Mucosa of descending colon (tissue), 3 donors: Measurements from ENCODE around the gene PSTK. TPM values are rescaled to one million over a fixed set of nuclear protein-coding genes. Genes with fewer than 3 reads are reported as not detected.
A peak's percentile ranks its signal among the peaks of the same experiment; 100 is the strongest.

ENCODE experiments used
- ATAC-seq: fragments of 200-7000 bp; cut with Tn5 transposase; one replicate; pipeline ENCODE4 v1.9.1; 2020; ENCODE audit warnings: mild to moderate bottlenecking, moderate library complexity
- DNase-seq, 3 donors: peaks; one replicate each; pipeline ENCODE4 v3.0.0-alpha.2; 2020
- H3K36me3 ChIP-seq: fragments of 200-600 bp; one replicate; pipeline ENCODE4 v1.8.0; 2021; ENCODE audit warnings: low read depth, mild to moderate bottlenecking
- H3K4me1 ChIP-seq: fragments of 200-600 bp; one replicate; pipeline ENCODE4 v1.8.0; 2021; ENCODE audit warnings: low read depth, mild to moderate bottlenecking
- H3K4me3 ChIP-seq: fragments of 200-600 bp; one replicate; pipeline ENCODE4 v1.8.0; 2021; ENCODE audit warnings: mild to moderate bottlenecking
- H3K9me3 ChIP-seq: fragments of 200-600 bp; one replicate; pipeline ENCODE4 v1.8.0; 2021; ENCODE audit warnings: mild to moderate bottlenecking
- CTCF ChIP-seq: fragments of 200-600 bp; IDR thresholded peaks from one replicate; pipeline ENCODE4 v1.8.0; 2022; ENCODE audit warnings: antibody characterized with exemption, mild to moderate bottlenecking
- intact Hi-C, 2 donors: fragments of 100-400 bp; cut with DNase I in 1 of 2; cut with micrococcal nuclease in 1 of 2; formaldehyde crosslinking; loops; one replicate each; pipeline versions ENCODE4 v1.11.0 to v1.11.1; 2022; cut with DNase I, micrococcal nuclease
- total RNA-seq, 3 donors: library from RNA; stranded (reverse); fragmentation: NEBNext Ultra II Directional in 2 of 3; extraction: Animal tissue kit (Norgen Biotek cat#: 25700) in 2 of 3; gene quantifications; one replicate each; pipeline versions ENCODE4 v1.2.1 to v1.2.4, GENCODE V29; 2021 to 2023
- donor health status: DM: no; HTN: no; CAD: no; lungs with moderate emphysema.
- donor health status: DM: no; HTN: no; CAD: no.
- donor health status: DM: no; HTN: yes; CAD: no.

Gene PSTK
- total RNA-seq, 3 donors from 2014 or later: 2.0 to 4.2 (median 3.1) TPM

GRCh38 chr10:123016228-123016627, 36.0 kb downstream of the PSTK start:
- ATAC-seq: no peak

GRCh38 chr10:123017421-123018165, 37.4 kb downstream of the PSTK start:
- peaks cover 13% of the 10 kb centered on the region for H3K4me1 ChIP-seq
- H3K36me3 ChIP-seq: no peaks in the 10 kb centered on the region
- DNase-seq: no peak
- no peaks in the 10 kb centered on the region for H3K9me3 ChIP-seq
- ATAC-seq: no peak
- TF ChIP-seq CTCF: no peak
- no peak overlapping the region for H3K4me3 ChIP-seq
- intact Hi-C loops: no loop called here

More at GRCh38 chr10:123016228-123016627, 36.0 kb downstream of the PSTK start:
- Histone ChIP-seq H3K36me3 (no peaks in the 10 kb centered on the region), H3K4me3 (no peak overlapping the region), H3K9me3 (no peaks in the 10 kb centered on the region), H3K4me1 (peaks cover 9% of the 10 kb centered on the region)
- TF ChIP-seq CTCF: no peak
- no peak for DNase-seq
- intact Hi-C loops: no loop called here

- ATAC-seq (no peak), DNase-seq (no peak)
- Histone ChIP-seq H3K9me3 (no peaks in the 10 kb centered on the region), H3K4me1 (peaks cover 13% of the 10 kb centered on the region), H3K4me3 (no peak overlapping the region), H3K36me3 (no peaks in the 10 kb centered on the region)
- no peak for TF ChIP-seq CTCF
- intact Hi-C loops: no loop called here
These were observed 38.3 kb downstream of the PSTK start for GRCh38 chr10:123018531-123018930.

GRCh38 chr10:123019264-123019663, 39.1 kb downstream of the PSTK start:
- H3K4me3 ChIP-seq: no peak overlapping the region
- ATAC-seq: no peak

GRCh38 chr10:123019941-123020703, 39.9 kb downstream of the PSTK start:
- TF ChIP-seq CTCF: no peak
- intact Hi-C loops: no loop called here
- Histone ChIP-seq H3K9me3 (no peaks in the 10 kb centered on the region), H3K4me1 (peaks cover 13% of the 10 kb centered on the region), H3K4me3 (no peak overlapping the region), H3K36me3 (no peaks in the 10 kb centered on the region)
- DNase-seq (no peak), ATAC-seq (peak; percentile 62)

More at GRCh38 chr10:123019264-123019663, 39.1 kb downstream of the PSTK start:
- Histone ChIP-seq H3K9me3 (no peaks in the 10 kb centered on the region), H3K36me3 (no peaks in the 10 kb centered on the region), H3K4me1 (peaks cover 13% of the 10 kb centered on the region)
- TF ChIP-seq CTCF: no peak
- no peak for DNase-seq
- intact Hi-C loops: no loop called here
